GM12873 (cell line): ENCODE data around the gene DCAF4.

Experiments used
- TF ChIP-seq, protein P1 (sequence below): IDR thresholded peaks from 2 replicates; pipeline ENCODE4 v1.5.1; 2012; ENCODE audit warnings: low read depth, mild to moderate bottlenecking, moderate library complexity, low read length, control low read depth; ENCODE audit not compliant: insufficient read depth; ENCODE audit errors: missing control alignments

DCAF4 gene

GRCh38 chr14:72920008-72920407, 6.3 kb upstream of the DCAF4 start:
- TF ChIP-seq, protein P1, sequence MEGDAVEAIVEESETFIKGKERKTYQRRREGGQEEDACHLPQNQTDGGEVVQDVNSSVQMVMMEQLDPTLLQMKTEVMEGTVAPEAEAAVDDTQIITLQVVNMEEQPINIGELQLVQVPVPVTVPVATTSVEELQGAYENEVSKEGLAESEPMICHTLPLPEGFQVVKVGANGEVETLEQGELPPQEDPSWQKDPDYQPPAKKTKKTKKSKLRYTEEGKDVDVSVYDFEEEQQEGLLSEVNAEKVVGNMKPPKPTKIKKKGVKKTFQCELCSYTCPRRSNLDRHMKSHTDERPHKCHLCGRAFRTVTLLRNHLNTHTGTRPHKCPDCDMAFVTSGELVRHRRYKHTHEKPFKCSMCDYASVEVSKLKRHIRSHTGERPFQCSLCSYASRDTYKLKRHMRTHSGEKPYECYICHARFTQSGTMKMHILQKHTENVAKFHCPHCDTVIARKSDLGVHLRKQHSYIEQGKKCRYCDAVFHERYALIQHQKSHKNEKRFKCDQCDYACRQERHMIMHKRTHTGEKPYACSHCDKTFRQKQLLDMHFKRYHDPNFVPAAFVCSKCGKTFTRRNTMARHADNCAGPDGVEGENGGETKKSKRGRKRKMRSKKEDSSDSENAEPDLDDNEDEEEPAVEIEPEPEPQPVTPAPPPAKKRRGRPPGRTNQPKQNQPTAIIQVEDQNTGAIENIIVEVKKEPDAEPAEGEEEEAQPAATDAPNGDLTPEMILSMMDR, result no peak

DNA sequence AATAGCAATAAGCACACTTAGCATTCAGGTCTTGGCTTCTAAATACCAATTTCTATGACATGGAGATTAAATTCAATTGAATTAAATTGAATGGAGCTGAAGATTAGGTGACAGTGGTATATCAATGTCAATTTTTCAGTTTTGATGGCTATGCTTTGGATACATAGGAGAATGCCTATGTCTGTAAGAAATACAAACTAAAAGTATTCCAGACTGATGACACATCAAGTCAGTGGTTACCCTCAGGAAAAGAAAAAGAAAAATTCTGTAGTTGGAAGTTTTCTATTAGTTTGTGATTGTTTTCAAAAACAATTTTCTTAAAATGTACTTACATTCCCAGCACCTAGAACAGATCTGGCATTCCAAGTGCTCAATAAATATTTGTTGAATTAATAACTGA, 4.9 kb upstream of the DCAF4 start:
- TF ChIP-seq, protein P1, result no peak

GRCh38 chr14:72924337-72924736, 1.9 kb upstream of the DCAF4 start:
- TF ChIP-seq, protein P1, result no peak

- TF ChIP-seq, protein P1, result no peak
Observed at GRCh38 chr14:72925171-72925759, 999 bp upstream of the DCAF4 start.

DNA sequence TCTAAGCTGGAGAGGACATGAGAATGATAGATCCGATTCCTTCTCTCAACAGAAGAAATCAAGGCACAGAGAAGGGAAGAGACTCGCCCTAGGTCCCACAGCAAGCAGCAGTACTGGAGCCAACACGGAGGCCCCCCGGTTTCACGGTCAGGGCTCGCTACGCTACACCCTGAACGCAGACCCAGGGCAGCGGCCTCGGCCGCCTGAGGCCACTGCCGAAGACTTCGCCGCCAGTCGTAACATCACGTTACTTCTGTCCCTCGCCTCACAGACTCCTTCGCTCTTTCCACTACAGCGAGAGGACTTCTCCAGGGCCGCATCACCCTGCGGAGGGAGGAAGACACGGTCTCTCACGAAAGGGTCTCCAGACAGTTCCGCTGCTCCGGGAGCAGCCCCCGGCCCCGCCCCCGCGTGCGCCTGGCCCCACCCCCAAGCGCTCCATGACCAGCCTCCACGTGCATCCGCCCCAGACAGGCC, 411 bp upstream of the DCAF4 start:
- TF ChIP-seq, protein P1, result no peak

DNA sequence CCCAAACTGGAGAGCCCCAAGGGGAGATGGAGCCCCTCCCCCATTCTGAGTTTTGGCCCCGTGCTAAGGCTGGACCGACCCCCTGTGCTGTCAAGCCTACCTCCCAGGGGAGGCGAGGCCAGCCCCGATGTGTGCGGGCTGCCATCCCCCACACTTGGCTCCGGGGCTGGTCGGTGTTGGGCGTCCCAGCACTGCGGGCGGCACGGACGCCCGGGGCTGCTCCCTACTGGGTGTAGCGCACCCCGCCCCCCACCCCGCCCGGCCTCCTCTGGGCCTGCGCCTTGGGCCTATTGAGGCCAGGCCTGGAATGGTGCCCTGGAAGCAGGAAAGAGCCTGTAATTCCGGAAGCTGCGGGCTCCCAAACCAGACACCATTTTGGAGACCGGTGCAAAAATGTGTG, 2.6 kb downstream of the DCAF4 start:
- TF ChIP-seq, protein P1, result no peak

GRCh38 chr14:72929316-72930080, 3.2 kb downstream of the DCAF4 start:
- TF ChIP-seq, protein P1, result no peak
